ENCODE measurements around the gene RAMP1. TPM values are rescaled to one million over a fixed set of nuclear protein-coding genes. Genes with fewer than 3 reads are reported as not detected.

RAMP1 gene
- total and polyA plus RNA-seq, 4 donors = 3.1 to 129 (median 23.5) TPM

- DNase-seq (ENCODE audit: low spot score) = no peak
- Histone ChIP-seq H3K9ac (ENCODE audit: low read depth in 1 of 2, low read length in 2 of 2) (no peak overlapping the region), H3K36me3 (ENCODE audit: control insufficient read depth in 4 of 4, insufficient read depth in 3 of 4, low read depth in 1 of 4, low read length in 3 of 4) (no peaks in the 10 kb centered on the region), H3K4me3 (ENCODE audit: low read depth in 1 of 3, low read length in 3 of 3) (no peak overlapping the region), H3K27me3 (ENCODE audit: control insufficient read depth in 4 of 4, insufficient read depth in 4 of 4, low read length in 3 of 4) (no peaks in the 10 kb centered on the region), H3K4me1 (ENCODE audit: control insufficient read depth in 4 of 4, insufficient read depth in 4 of 4, low read length in 3 of 4) (peaks cover 6 to 34% (median 23%) of the 10 kb centered on the region in 4 donors), H3K27ac (ENCODE audit: low read depth in 1 of 2, low read length in 2 of 2) (peak overlapping the region; percentile 15 to 42), H3K9me3 (ENCODE audit: control insufficient read depth in 4 of 4, low read length in 3 of 4) (no peaks in the 10 kb centered on the region)
- WGBS = 63% methylated on average over 11 of the region's 11 CpGs
- no peak for TF ChIP-seq FOXA2 (IDR thresholded peaks at IDR 0.05)
- no peak for TF ChIP-seq NR2F2 (IDR thresholded peaks at IDR 0.05)
- peak; percentile 98 for TF ChIP-seq MAX (IDR thresholded peaks at IDR 0.05)
- TF ChIP-seq ATF3 (IDR thresholded peaks at IDR 0.05) = no peak
- TF ChIP-seq GABPA (IDR thresholded peaks at IDR 0.05 in 1 of 2, conservative IDR thresholded peaks at IDR 0.05 in 1 of 2) = no peak
- TF ChIP-seq HNF4A (conservative IDR thresholded peaks at IDR 0.05) = peak; percentile 33 to 57
- TF ChIP-seq REST (IDR thresholded peaks at IDR 0.05) = no peak
- no peak for TF ChIP-seq TAF1 (conservative IDR thresholded peaks at IDR 0.05)
- no peak for TF ChIP-seq ZBTB33 (IDR thresholded peaks at IDR 0.05)
- TF ChIP-seq SP1 (IDR thresholded peaks at IDR 0.05) = peak; percentile 39
- TF ChIP-seq RAD21 (IDR thresholded peaks at IDR 0.05) = peak in 1 of 2 donors; percentile 33
- no peak for TF ChIP-seq EGR1 (IDR thresholded peaks at IDR 0.05; ENCODE audit: low read depth in 2 of 2)
- TF ChIP-seq HNF4G (IDR thresholded peaks at IDR 0.05) = no peak
- TF ChIP-seq JUND (IDR thresholded peaks at IDR 0.05) = no peak
- TF ChIP-seq YY1 (IDR thresholded peaks at IDR 0.05) = peak; percentile 15
- no peak for TF ChIP-seq FOXA1 (IDR thresholded peaks at IDR 0.05)
- peak in 1 of 2 donors; percentile 28 for TF ChIP-seq RXRA (IDR thresholded peaks at IDR 0.05)
- TF ChIP-seq CTCF (IDR thresholded peaks at IDR 0.05; ENCODE audit: low read depth, low read length, missing input control) = no peak
These were observed 2.6 kb downstream of the RAMP1 start for GRCh38 chr2:237861875-237862527.

Data from liver (tissue), 9 donors.